HG03280 (cell line): ENCODE data around the gene CYB5R3.

Experiments
- ATAC-seq: cut with Tn5 transposase; IDR thresholded peaks from one replicate; pipeline ENCODE4 v1.9.1; 2021; ENCODE audit warnings: mild to moderate bottlenecking, moderate library complexity; ENCODE audit not compliant: unreplicated experiment

CYB5R3 gene

DNA sequence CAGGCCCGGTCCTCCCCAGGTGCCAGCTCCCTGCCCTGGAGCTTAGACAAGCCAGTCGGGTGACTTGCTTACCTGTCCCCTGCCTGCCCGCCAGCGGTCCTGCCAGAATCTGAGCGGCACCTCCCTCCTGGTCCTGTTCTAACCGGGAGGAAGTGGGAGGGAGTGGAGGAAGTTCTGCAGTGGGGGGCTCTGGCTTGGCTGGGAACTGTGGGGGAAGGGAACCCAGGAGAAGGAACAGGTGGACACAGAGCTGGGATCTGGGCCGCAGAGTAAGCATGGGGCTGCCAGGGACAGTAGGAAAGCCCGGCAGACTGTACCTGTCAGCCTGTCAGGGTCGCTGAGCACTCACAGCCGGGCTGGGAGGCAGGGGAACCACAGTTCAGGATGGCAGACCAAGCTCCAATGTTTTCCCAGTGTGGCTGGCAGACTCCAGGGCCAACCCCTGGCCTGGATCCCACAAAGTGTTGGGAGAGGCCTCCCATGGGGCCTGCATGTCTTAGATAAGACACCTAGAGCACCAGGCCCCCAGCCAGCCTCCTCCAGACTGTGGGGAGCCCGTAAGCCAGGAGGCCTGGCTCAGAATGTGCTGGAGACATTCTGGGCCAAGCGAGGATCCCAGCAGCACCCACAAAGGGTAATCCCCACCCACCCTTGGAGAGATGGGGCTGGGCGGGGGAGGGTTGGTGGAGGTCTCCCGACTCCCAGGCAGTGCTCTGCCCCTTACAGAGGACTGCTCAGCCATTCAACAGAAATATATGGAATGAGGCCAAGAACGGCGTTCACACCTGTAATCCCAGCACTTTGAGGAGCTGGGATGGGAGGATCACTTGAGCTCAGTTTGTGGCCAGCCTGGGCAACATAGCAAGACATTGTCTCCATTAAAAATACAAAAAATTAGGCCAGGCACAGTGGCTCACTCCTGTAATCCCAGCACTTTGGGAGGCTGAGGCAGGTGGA, 2.3 kb downstream of the CYB5R3 start:
- no peak for ATAC-seq

DNA sequence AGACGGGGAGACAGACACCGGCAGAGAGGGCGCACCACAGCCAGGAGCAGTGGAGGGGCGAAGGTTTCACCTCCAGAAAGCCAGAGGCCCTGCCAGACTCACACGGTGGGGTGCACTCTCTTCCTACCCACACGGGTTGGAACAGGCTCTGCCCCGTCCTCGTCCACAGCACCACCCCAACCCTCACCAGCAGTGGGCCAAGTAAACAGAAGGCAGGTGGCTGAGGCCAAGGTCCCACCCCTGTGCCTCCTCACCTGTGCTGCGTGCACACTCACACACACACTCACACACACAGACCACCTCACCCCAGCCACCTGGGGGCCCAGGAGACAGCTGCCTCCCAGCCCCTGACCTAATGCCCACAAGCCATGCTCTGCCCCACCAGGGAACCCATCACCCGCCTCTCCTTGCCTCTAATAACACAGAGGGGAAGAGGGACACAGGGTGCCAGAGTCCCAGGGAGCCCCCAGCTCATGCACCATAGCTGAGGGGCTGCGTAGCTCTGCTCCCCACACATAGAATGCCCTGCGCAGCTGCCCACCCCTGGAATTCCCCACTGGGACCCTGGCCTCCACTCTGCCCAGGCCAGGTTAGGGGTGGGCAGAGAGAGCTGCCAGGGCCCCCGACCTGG, 3.1 kb downstream of the CYB5R3 start:
- no peak for ATAC-seq

DNA sequence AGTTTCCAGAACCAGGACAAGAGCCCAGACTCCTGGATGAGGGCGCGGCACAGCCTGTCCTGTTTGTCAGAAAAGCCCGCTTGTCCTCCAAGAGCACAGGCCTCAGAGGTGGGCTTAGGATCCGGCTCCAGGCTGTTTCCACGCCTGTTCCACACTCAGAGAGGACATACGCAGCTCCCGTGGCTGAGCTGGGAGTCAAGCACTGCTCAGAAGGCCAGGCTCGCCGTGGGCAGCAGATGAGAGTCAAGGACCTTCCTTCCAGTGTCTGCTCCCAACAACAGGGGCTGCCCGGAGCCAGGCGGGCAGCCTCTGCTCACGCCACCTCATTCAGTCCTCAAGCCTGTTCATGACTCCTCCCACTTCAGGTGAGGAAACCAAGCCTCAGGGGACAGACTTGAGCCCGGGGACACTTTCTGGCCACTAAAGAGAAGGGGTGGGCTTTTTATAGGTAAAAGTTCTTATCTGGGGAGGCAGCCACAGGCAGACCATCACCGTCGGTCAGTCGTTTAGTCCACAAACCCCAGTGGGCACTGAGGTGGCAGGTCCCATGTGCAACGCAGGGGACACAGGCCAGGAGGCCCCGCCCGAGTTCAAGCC, 3.8 kb downstream of the CYB5R3 start:
- no peak for ATAC-seq

DNA sequence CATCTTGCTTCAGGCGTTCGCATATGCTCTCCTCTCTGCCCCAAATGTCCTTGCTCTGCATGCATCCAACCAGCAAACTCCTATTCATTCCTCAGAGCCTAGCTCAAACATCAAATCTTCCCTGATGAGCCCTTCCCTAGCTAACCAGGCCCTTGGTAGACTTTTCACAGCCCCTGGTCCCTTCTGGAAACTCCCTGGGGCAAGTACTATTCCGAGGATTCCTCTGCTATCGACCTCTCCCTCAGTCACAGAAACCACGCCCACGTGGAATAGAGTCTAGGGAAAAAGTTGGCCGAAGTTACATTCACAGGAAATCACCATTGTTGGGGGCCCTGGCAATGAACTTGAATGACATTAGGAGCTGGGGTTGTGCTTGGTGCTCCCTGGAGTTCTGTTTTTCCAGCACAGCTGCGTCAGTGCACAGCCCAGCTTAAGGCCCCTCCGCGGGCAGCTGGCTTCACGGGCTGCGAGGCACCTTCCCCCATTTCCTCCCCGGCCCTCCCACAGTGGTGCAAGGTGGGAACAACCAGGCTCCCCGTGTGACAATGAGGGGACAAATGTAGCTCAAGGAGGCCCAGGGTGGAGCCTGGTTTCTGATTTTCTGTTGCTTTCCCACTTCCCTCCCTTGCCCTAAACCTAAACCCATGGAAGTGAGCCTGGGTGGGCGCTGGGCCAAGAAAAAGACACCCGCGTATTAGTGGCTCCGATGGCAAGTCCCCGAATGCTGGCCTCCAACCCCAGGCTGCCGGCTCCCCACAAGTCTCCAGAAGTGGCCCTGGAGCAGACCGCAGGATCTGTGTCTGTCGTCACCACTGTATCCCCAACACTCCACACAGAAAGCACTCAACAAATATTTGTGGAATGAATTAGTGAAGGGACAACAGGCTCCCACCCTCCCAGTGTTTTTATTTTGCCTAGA, 4.5 kb downstream of the CYB5R3 start:
- no peak for ATAC-seq

DNA sequence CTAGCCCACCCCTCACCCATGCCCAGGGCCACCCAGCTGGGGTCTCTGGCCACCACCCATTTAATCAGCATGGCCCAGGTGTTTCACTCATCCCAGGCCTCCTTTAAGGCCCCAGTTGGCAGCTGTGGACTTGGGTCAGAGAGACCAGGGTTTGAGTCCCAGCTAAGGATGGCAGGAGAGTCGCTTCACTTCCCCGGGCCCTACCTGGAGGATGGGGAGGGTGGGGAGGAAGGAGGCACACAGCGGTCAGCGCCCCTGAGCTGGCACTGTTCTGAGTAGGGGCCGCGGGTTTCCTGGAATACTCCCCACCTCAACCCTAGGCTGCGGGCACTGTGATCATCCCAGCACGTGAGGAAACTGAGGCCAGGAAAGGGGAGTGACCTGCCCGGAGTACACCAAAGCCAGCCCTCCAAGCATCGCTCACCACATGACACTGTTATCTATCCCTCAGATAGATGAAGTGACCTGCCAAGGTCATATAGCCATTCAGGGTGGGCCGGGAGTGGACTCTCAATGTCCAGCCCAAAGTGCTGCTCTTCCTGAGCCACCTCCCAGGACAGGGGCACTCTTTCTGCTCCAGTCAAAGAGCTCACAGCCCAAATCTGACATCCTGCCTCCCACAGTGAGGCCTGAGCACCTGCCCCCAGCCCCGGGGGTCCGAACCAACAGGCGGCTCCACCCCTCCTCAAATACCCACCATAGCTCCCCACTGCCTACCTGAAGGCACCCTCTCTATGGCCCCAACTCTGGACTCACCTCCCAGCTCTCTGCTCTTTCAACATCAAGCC, 5.4 kb downstream of the CYB5R3 start:
- no peak for ATAC-seq

DNA sequence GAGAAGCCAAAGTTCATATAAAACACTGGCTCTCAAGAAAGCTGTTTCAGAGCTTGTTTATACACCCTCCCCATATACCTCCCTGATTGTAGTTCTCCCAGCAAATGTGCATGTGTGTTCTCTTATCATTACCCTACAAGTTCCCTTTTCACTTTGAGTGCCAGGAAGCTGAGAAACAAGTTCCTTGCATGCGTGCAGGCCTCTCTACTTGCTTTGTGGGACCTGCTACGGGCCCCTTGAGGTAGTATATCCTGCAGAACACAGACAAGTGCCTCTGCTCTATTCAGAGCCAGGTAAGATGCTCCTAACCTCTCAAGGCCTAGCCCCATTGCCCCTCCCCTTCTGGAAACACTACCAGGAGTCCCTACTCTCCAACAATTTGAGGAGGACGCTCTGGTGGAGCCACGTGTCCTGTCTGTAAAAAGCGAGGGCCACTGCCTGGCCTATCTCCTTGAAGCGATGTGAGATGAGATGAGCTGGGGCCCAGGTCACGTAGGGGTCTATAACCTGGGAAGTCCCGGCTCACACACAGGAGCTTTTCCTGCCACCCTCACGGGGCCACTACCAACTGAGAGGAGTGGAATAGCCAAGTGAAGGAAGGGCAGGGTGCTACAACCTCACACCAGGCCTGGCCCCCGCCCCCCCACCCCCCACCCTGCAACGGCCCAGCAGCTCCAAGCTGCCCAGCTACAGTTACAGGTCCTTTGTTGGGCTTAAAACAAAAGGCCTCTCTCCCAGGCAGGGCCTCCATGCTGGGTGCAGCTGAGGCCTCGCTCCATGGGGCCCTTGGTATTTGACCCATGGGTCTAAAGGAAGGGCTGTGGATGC, 6.2 kb downstream of the CYB5R3 start:
- no peak for ATAC-seq

DNA sequence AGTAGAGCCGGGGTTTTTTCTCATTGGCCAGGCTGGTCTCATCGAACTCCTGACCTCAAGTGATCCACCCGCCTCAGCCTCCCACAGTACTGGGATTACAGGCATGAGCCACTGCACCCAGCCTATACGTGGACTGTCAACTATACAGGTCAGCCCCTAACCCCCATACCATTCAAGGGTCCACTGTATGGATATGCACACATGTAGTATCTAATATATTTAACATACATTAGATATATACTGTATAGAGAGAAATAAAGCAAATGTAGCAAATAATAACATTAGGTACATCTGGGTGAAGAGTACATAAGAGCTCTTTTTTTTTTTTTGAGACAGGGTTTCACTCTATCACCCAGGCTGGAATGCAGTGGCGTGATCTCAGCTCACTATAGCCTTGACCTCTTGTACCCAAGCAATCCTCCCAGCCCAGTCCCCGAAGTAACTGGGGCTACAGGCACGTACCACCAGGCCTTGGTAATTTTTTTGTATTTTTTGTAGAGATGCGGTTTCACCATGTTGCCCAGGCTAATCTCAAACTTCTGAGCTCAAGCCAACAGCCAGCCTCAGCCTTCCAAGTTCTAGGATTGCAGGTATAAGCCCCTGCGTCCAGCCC, 7.3 kb downstream of the CYB5R3 start:
- no peak for ATAC-seq

DNA sequence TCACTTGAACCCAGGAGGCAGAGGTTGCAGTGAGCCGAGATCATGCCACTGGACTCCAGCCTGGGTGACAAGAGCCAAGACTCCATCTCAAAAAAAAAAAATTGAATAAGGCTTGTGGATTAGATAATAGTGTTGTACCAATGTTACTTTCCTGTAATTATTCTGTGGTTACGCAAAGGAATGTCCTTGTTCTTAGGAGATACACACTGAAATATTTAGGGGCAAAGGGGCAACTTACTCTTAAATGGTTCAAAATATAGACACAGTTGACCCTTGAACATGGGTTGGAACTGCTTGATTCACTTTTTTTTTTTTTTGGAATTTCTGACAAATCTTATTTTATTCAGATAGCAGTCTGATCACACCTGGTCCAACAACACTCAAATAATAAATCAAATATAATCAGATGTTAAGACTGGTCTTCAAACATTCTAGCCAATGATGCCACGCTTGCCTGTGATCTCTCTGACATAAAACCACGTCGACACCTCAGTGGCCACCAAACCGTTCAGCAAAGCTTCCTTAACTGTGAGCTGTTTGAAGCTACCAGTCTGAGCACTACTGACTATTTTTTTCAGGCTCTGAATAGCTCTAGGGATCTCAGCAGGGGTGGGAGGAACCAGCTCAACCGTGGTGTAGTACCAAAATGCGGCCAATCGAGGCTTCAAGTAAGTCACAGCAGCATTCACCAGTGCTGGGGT, 9.5 kb downstream of the CYB5R3 start:
- ATAC-seq = no peak

DNA sequence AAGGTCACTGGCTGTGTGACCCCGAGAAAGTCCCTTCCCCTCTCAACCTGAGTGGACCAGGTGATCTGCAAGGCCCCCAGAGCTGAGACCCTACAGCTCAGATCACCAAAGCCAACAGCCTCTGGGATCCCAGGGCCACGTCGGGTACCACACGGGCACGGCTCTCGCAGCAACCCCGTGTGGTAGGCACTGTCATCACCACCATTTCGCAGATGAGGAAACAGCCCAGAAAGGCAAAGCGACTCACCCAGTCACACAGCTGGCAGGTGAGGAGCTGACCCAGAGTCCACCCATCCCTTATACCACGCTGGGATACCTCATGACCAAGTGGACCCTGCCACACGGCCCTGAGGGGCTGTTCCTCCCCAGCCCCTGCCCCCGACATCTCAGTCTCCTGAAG, 11.6 kb downstream of the CYB5R3 start:
- no peak for ATAC-seq

DNA sequence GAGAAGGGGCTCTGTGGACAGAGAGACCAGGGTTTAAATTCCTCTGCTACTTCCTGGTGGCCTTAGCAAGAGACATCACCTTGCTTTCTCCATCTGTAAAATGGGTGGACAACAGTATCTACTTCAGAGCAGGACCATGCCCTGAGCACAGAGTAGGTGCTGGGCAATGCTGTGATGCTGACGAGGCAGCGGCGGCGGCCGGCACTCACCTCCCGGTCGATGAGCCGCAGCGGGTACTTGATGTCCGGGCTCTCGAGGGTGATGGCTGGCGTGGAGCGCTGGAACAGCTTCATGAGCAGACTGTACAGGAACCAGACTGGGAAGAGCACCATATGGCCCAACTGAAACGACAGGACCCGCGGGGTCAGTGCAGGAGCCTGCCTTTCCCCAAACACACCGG, 12.7 kb downstream of the CYB5R3 start:
- no peak for ATAC-seq

DNA sequence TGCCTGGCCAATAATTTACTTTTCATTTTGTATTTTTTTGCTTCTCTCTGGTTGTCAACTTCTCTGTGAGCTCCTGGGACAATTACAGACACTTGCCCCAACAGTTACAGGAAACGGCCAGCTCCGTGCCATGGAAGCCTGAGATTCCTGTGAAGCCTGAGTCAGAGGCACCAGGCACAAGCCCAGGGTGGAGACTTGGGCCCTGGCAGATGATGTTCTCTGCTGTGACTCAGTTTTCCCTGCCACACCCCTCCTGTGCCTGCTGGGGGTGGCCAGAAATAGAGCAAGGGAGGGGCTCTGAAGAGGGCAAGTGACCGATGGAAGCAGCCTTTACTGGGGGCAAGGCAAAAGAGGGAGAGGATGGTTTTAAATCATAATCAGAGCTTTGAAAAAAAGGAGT, 13.7 kb downstream of the CYB5R3 start:
- ATAC-seq = no peak

DNA sequence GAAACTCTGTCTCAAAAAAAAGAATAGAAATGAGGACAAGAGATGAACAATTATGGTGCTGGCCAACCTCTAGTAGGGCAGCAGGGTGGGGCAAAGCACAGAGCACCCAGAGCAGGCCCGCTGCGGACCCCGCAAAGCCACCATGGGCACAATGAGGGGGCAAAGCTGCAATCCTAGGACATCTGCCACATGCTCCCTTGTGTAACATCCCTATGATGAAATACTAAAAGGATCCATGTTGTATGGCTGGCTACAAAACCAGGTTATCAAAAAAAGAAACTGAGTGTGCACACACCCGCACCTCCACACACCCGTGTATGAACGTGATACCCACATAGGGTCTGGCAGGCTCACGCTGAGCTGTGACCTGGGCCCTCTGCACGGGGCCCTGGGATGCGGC, 16.2 kb downstream of the CYB5R3 start:
- no peak for ATAC-seq

DNA sequence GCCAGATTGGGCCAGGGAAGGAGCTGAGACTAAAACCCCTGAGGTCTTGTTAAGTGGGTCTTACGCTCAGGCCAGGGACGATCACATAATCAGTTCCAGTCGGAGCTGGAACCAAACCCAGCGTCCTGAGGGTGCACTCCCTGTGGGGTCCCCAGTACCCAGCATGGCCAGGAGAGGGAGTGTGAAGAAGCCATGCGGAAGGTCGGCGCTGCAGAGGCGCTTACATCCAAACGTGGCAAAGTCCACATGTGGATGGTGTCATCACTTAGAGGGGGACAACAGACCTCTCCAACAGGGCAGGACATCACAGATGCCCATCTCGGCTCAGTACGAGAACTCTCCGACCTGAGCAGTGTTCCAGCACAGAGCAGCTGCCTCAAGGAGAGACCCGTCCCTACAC, 17.1 kb downstream of the CYB5R3 start:
- ATAC-seq = no peak

DNA sequence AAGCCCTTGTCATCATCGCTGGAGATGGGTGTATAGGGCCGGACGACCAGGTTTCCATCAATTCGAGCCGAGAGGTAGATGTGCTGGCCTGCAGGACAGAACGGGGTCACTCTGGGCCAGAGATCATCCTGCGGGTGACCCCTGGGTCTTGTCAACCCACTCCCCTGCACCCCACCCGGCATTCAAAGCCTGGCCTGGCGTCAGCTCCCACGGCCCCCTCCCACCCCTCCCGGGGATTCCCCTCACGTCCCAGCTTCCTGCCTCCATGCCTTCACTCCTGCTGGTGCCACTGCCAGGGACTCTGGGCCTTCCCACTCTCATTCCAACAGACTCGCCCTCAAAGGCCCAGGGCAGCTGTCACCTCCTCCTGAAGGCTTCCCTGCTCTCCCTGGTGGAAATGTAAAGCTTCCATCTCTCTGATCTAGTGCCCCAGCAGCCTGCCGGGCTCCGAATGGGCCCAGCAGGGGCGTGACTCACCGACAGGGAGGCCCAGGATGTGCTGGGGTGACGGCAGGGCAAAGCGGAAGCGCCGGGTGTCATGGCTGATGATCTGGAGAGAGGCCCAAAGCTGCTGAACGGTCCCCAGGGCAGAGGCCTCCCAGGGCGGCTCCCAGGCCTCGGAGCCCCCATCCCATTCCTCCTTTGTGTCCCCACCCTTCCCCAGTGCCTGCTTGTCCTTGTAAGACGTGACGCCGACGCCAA, 18.1 kb downstream of the CYB5R3 start:
- no peak for ATAC-seq

DNA sequence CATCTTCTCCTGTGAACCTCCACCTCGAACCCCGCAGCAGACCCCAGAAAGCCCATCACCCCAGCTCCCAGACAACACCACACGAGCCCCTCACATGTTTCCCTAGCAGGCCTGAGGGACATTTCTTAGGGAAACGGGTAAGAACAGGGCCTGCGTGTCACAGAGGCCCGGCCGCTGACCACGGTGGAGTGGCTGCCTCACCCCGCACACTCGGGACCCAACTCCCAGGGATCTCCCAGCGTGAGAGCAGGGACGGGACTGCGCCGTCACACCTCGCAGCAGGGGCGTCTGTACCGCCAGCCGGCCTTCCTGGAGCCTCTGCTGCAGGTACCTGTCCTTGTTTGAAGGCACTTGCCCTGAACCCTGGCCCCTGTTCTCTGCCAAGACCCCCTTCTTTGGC, 19.0 kb downstream of the CYB5R3 start:
- no peak for ATAC-seq

DNA sequence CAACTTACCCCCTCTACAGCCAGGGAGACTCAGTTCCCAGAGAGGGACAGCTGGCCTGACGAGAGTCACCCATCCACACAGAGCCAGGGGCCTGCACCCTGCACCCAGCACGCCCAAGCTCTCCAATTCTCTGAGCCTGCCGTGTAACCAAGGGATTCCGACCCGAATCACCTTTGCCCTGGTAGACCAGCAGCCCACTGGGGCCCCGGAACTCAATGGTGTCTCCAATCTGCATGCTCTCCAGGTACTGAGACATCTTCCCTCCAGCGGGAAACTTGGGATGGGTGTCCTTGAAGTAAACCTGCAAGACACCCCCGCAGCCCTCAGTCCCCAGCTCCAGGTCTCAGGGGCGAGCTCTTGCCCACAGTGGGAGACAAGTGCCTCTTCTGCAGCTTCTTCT, 21.2 kb downstream of the CYB5R3 start:
- no peak for ATAC-seq

DNA sequence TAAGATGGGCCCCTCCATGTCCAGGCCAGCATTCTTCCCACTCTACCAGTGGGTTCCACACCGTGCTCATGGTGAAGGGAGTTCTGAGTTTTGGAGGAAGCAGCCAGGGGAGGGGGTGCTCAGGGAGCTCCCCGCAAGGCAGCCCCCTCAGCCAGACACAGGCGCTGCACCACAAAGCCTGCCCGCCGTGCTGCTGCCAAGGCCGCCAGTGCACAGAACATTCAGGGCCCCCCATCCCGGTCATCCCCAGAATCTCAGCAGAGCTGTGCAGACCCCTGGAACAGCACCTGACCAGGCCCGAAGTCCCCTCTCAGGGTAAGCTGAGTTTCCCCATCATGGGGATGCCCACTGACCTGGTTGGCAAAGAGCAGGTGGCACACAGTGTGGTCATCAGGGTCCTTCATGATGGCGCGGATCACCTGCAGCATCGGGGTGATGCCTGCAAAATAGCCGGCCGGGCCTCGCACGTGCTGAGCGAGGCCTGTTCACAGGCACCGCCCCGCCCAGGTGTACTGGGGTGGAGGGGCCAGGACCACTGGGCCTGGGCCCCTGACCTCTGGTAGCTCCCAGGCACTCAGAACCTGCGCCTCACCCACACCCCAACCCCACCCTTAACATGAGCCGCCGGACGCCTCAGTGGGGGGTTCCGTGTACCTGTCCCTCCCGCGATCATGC, 22.1 kb downstream of the CYB5R3 start:
- no peak for ATAC-seq
